Measurements from ENCODE around the gene FAM13A.

- TF ChIP-seq POLR2A (IDR thresholded peaks at IDR 0.05; ENCODE audit: low read depth, low read length) = no peak
- no peak for TF ChIP-seq TAF1 (IDR thresholded peaks at IDR 0.05; ENCODE audit: low read depth, low read length)
- TF ChIP-seq POLR2AphosphoS5 (IDR thresholded peaks at IDR 0.05; ENCODE audit: low read depth, low read length) = no peak
- TF ChIP-seq PAX5 (IDR thresholded peaks at IDR 0.05; ENCODE audit: insufficient read depth, low read length, severe bottlenecking) = no peak
- no peak for TF ChIP-seq SPI1 (IDR thresholded peaks at IDR 0.05; ENCODE audit: low read depth, low read length)
Measured at GRCh38 chr4:88831031-88831430, 226.0 kb downstream of the FAM13A start.

All from GM12891 (cell line).